HG03378 (cell line): Measurements from ENCODE around the gene POTEB3.
"Not testable (repeated sequence)": the region's sequence is repeated elsewhere in the genome, so short reads cannot be mapped to it uniquely, and the experiment has no call there.

ENCODE experiments used
- ATAC-seq: cut with Tn5 transposase; IDR thresholded peaks from one replicate; pipeline ENCODE4 v1.9.1; 2021; ENCODE audit warnings: mild to moderate bottlenecking, moderate library complexity; ENCODE audit not compliant: unreplicated experiment

POTEB3 gene

GRCh38 chr15:21440399-21440798, at the start of gene POTEB3:
Gene POTEB3, minus strand, starts transcription at chr15:21440499. Its CDS starts 488 bp downstream, at chr15:21440011.
- not testable (repeated sequence) for ATAC-seq

- ATAC-seq = not testable (repeated sequence)
Measured at GRCh38 chr15:21453683-21454082, 13.4 kb upstream of the POTEB3 start.

GRCh38 chr15:21451920-21452563, 11.7 kb upstream of the POTEB3 start:
- ATAC-seq = not testable (repeated sequence)

- ATAC-seq = not testable (repeated sequence)
Measured at GRCh38 chr15:21451487-21451886, 11.2 kb upstream of the POTEB3 start.

- ATAC-seq = not testable (repeated sequence)
Measured at GRCh38 chr15:21407366-21407765, 32.9 kb downstream of the POTEB3 start.

GRCh38 chr15:21401531-21401930, 38.8 kb downstream of the POTEB3 start:
- not testable (repeated sequence) for ATAC-seq

GRCh38 chr15:21399111-21399510, 41.2 kb downstream of the POTEB3 start:
- not testable (repeated sequence) for ATAC-seq

- ATAC-seq = not testable (repeated sequence)
Measured at GRCh38 chr15:21398511-21398910, 41.8 kb downstream of the POTEB3 start.

GRCh38 chr15:21397656-21398055, 42.6 kb downstream of the POTEB3 start:
- ATAC-seq = not testable (repeated sequence)

- not testable (repeated sequence) for ATAC-seq
Measured at GRCh38 chr15:21397186-21397585, 43.1 kb downstream of the POTEB3 start.

GRCh38 chr15:21385961-21386360, 54.3 kb downstream of the POTEB3 start:
- not testable (repeated sequence) for ATAC-seq

GRCh38 chr15:21383866-21384485, 56.3 kb downstream of the POTEB3 start:
- not testable (repeated sequence) for ATAC-seq

GRCh38 chr15:21373682-21374081, 66.6 kb downstream of the POTEB3 start:
- ATAC-seq = not testable (repeated sequence)

GRCh38 chr15:21369177-21369576, 71.1 kb downstream of the POTEB3 start:
- not testable (repeated sequence) for ATAC-seq

GRCh38 chr15:21368625-21369024, 71.7 kb downstream of the POTEB3 start:
- not testable (repeated sequence) for ATAC-seq
